H1 (cell line): ENCODE data around the gene SERGEF. TPM values are rescaled to one million over a fixed set of nuclear protein-coding genes. Genes with fewer than 3 reads are reported as not detected.

Experiments used
- CTCF ChIA-PET: fragments of 300-600 bp; sonication (Branson Sonifier 250); formaldehyde crosslinking; loops from one replicate; lab custom pipeline; 2021; ENCODE audit not compliant: partially characterized antibody; lab: Charles Lee
- POLR2A ChIA-PET: fragments of 300-600 bp; sonication (Branson Sonifier 250); formaldehyde crosslinking; loops from one replicate; lab custom pipeline; 2021; ENCODE audit warnings: inconsistent platforms; ENCODE audit not compliant: partially characterized antibody; lab: Charles Lee
- DNase-seq, 2 experiments: peaks; one replicate each; pipeline versions ENCODE4 v3.0.0 to v3.0.0-alpha.2; 2010 to 2022; ENCODE audit warnings: low spot score in 2 of 2, low read depth in 1 of 2, mixed read lengths in 1 of 2
- FAIRE-seq: peaks from 2 replicates; lab custom pipeline; 2011; peaks lifted over from hg19 to GRCh38; lab: Jason Lieb, UNC
- H2AFZ ChIP-seq: 2 replicates; pipeline ENCODE4 v1.8.1; 2012; ENCODE audit warnings: low read length, inconsistent platforms
- H2AK5ac ChIP-seq: 2 replicates; pipeline ENCODE4 v1.6.1; 2013; ENCODE audit warnings: low read depth, low read length
- H2BK120ac ChIP-seq: replicated peaks from 2 replicates; pipeline ENCODE3; 2013; ENCODE audit warnings: low read depth, low read length, inconsistent platforms
- H2BK12ac ChIP-seq: 2 replicates; pipeline ENCODE4 v1.6.1; 2013; ENCODE audit warnings: low read depth, low read length
- H2BK15ac ChIP-seq: 2 replicates; pipeline ENCODE4 v1.6.1; 2013; ENCODE audit warnings: low read length
- H2BK20ac ChIP-seq: 2 replicates; pipeline ENCODE4 v1.6.1; 2013; ENCODE audit warnings: low read length
- H2BK5ac ChIP-seq: 2 replicates; pipeline ENCODE4 v1.6.1; 2013; ENCODE audit warnings: low read depth, low read length
- H3K14ac ChIP-seq: 2 replicates; pipeline ENCODE4 v1.6.1; 2013; ENCODE audit warnings: inconsistent platforms; ENCODE audit not compliant: insufficient read length
- H3K18ac ChIP-seq: 2 replicates; pipeline ENCODE4 v1.6.1; 2013; ENCODE audit warnings: low read length; ENCODE audit errors: extremely low read depth
- H3K23ac ChIP-seq: 2 replicates; pipeline ENCODE4 v1.6.1; 2013; ENCODE audit warnings: inconsistent platforms; ENCODE audit not compliant: insufficient read length
- H3K23me2 ChIP-seq: 2 replicates; pipeline ENCODE4 v1.6.1; 2013; ENCODE audit warnings: low read depth, low read length
- H3K27ac ChIP-seq: 2 replicates; pipeline ENCODE4 v1.6.1; 2011; ENCODE audit warnings: low read depth, low read length, inconsistent platforms
- H3K27me3 ChIP-seq, 4 experiments: replicated peaks in 1 of 4; 1 replicate in 1 of 4; 2 replicates in 3 of 4; pipeline versions ENCODE4 v1.6.1 to v1.8.1; 2011 to 2013; ENCODE audit warnings: low read length in 3 of 4, mild to moderate bottlenecking in 3 of 4, inconsistent platforms in 2 of 4, mixed read lengths in 2 of 4, moderate library complexity in 1 of 4; ENCODE audit not compliant: control insufficient read depth in 3 of 4, insufficient read depth in 3 of 4; ENCODE audit errors: extremely low read depth in 1 of 4
- H3K36me3 ChIP-seq, 4 experiments: 2 replicates each; pipeline versions ENCODE4 v1.6.1 to v1.8.1; 2011 to 2013; ENCODE audit warnings: mild to moderate bottlenecking in 4 of 4, low read length in 3 of 4, moderate library complexity in 2 of 4, control low read depth in 1 of 4, inconsistent platforms in 1 of 4; ENCODE audit not compliant: insufficient read depth in 4 of 4, control insufficient read depth in 2 of 4
- H3K4ac ChIP-seq: replicated peaks from 2 replicates; pipeline ENCODE3; 2013; ENCODE audit warnings: low read length, low read depth, mixed read lengths, inconsistent platforms; ENCODE audit not compliant: insufficient read length
- H3K4me1 ChIP-seq, 4 experiments: replicated peaks in 1 of 4; 1 replicate in 1 of 4; 2 replicates in 3 of 4; pipeline versions ENCODE4 v1.6.1 to v1.8.1; 2011 to 2013; ENCODE audit warnings: low read length in 3 of 4, inconsistent platforms in 2 of 4, mixed read lengths in 1 of 4; ENCODE audit not compliant: insufficient read depth in 4 of 4, control insufficient read depth in 3 of 4
- H3K4me2 ChIP-seq, 2 experiments: 2 replicates each; pipeline versions ENCODE4 v1.6.1 to v1.8.1; 2011 to 2013; ENCODE audit warnings: low read depth in 2 of 2, low read length in 2 of 2, control low read depth in 1 of 2, inconsistent platforms in 1 of 2, mild to moderate bottlenecking in 1 of 2; ENCODE audit not compliant: insufficient read depth in 1 of 2
- H3K4me3 ChIP-seq, 4 experiments: fragments of 200-600, 300-600 bp in 1 of 4; sonication (generic), shearing (Covaris generic), sonication (Bioruptor Twin) in 1 of 4; 2 replicates each; pipeline versions ENCODE4 v1.5.1 to v1.8.1; 2011 to 2016; ENCODE audit warnings: low read length in 4 of 4, low read depth in 3 of 4, control low read depth in 2 of 4, inconsistent platforms in 2 of 4, mild to moderate bottlenecking in 2 of 4, mixed read lengths in 1 of 4, moderate library complexity in 1 of 4; ENCODE audit not compliant: insufficient read depth in 2 of 4; ENCODE audit errors: extremely low read depth in 1 of 4
- H3K56ac ChIP-seq: replicated peaks from 2 replicates; pipeline ENCODE3; 2013; ENCODE audit warnings: low read depth, mild to moderate bottlenecking, mixed read lengths, low read length, inconsistent platforms; ENCODE audit not compliant: insufficient read length
- H3K79me1 ChIP-seq: 2 replicates; pipeline ENCODE4 v1.6.1; 2013; ENCODE audit warnings: low read depth, low read length, control low read depth
- H3K79me2 ChIP-seq, 2 experiments: 2 replicates each; pipeline versions ENCODE4 v1.6.1 to v1.8.1; 2012 to 2013; ENCODE audit warnings: low read length in 2 of 2, mild to moderate bottlenecking in 2 of 2, inconsistent platforms in 1 of 2; ENCODE audit not compliant: insufficient read depth in 2 of 2, control insufficient read depth in 1 of 2
- H3K9ac ChIP-seq, 4 experiments: replicated peaks in 1 of 4; 1 replicate in 1 of 4; 2 replicates in 3 of 4; pipeline versions ENCODE4 v1.6.1 to v1.8.1; 2011 to 2013; ENCODE audit warnings: low read depth in 3 of 4, low read length in 3 of 4, control low read depth in 2 of 4, mild to moderate bottlenecking in 2 of 4, moderate library complexity in 2 of 4, inconsistent platforms in 1 of 4; ENCODE audit errors: extremely low read depth in 1 of 4
- H3K9me3 ChIP-seq, 2 experiments: 2 replicates each; pipeline versions ENCODE4 v1.6.1 to v1.8.1; 2012 to 2013; ENCODE audit warnings: mild to moderate bottlenecking in 2 of 2, moderate library complexity in 2 of 2, control low read depth in 1 of 2, inconsistent platforms in 1 of 2, low read depth in 1 of 2, low read length in 1 of 2, mixed read lengths in 1 of 2; ENCODE audit not compliant: insufficient read depth in 2 of 2
- H4K20me1 ChIP-seq, 2 experiments: replicated peaks in 1 of 2; 2 replicates each; pipeline versions ENCODE3 to v1.8.1; 2011 to 2013; ENCODE audit warnings: inconsistent platforms in 2 of 2, low read length in 2 of 2, mild to moderate bottlenecking in 1 of 2; ENCODE audit not compliant: insufficient read depth in 2 of 2, control insufficient read depth in 1 of 2
- H4K5ac ChIP-seq: 2 replicates; pipeline ENCODE4 v1.6.1; 2013; ENCODE audit warnings: low read length, low read depth, mixed read lengths, inconsistent platforms; ENCODE audit not compliant: insufficient read length
- H4K8ac ChIP-seq: 2 replicates; pipeline ENCODE4 v1.8.0; 2013; ENCODE audit warnings: mild to moderate bottlenecking, moderate library complexity, low read length, inconsistent platforms; ENCODE audit not compliant: insufficient read depth; ENCODE audit errors: extremely low read depth
- H4K91ac ChIP-seq: replicated peaks from 2 replicates; pipeline ENCODE3; 2013; ENCODE audit warnings: low read length, mixed read lengths, inconsistent platforms; ENCODE audit not compliant: insufficient read length
- ATF2 ChIP-seq: IDR thresholded peaks from 2 replicates; pipeline ENCODE4 v1.6.1; 2012; ENCODE audit warnings: low read length, inconsistent platforms
- EGR1 ChIP-seq: IDR thresholded peaks from 2 replicates; pipeline ENCODE4 v1.6.1; 2011; ENCODE audit warnings: low read depth, low read length, borderline replicate concordance
- MAFK ChIP-seq: IDR thresholded peaks from 2 replicates; pipeline ENCODE4 v1.6.1; 2012; ENCODE audit warnings: low read depth, mild to moderate bottlenecking, improper control_type of control experiment, low read length
- PHF8 ChIP-seq: fragments of 200-600 bp; sonication (generic); conservative IDR thresholded peaks from 2 replicates; pipeline ENCODE4 v1.7.1; 2012; ENCODE audit warnings: low read depth, mild to moderate bottlenecking, inconsistent platforms, low read length, moderate library complexity
- POLR2AphosphoS5 ChIP-seq: IDR thresholded peaks from 2 replicates; pipeline ENCODE4 v1.6.1; 2011; ENCODE audit warnings: low read depth, low read length
- WGBS, 2 experiments: shearing (Covaris generic) in 1 of 2; methylation state at CpG; one replicate each; pipeline versions ENCODE4 v1.1.6 to v1.1.7; 2013 to 2015; ENCODE audit warnings: low lambda C conversion rate in 2 of 2, mixed read lengths in 2 of 2, inconsistent platforms in 1 of 2, low coverage in 1 of 2, missing lambda C conversion rate in 1 of 2; ENCODE audit not compliant: insufficient replicate concordance in 2 of 2, insufficient coverage in 1 of 2, insufficient read length in 1 of 2; ENCODE audit errors: extremely low coverage in 1 of 2, missing lambda C conversion rate in 1 of 2; 5-methylcytosine and 5-hydroxymethylcytosine counted together
- polyA plus RNA-seq, 7 experiments: library from polyadenylated mRNA; depleted of rRNA in 3 of 7; stranded (reverse) in 5 of 7; unstranded in 2 of 7; fragments of >200 nt in 5 of 7; fragments of 200-250 nt in 2 of 7; gene quantifications; 1 replicate in 5 of 7; 2 replicates in 1 of 7; 4 replicates in 1 of 7; pipeline versions ENCODE4 v1.2.1 to v1.2.3, GENCODE V29; 2011 to 2013; ENCODE audit warnings: missing spikeins in 2 of 7, mixed read lengths in 2 of 7
- total RNA-seq: library from RNA; stranded (reverse); fragmentation: NEBNext Ultra II Directional; extraction: Animal tissue kit (Norgen Biotek cat#: 25700); gene quantifications from 2 replicates; pipeline ENCODE4 v1.2.1, GENCODE V29; 2021

The SERGEF gene
- total and polyA plus RNA-seq, 2 of the 8 experiments (the other 6 are each of a cell fraction or from before 2014, with no cell fraction given) = 16.6 to 28.8 TPM

DNA sequence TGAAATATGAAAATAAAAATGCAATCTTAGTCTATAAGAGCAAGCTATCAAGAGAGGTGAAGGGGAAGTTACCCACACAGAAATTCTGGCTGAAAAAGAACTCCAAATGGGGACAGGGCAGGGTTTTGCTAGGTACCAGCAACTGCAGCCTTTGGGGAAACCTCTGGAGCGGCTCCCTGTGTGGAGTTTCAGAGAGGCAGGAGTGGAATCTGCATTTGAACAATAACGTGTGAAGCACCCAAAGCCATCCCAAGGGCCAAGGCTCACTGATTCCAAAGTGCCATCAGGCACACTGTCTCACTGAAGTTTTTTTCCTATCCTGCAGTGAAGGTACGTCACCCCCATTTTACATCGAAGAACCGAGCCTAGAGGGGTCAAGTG is 190.5 kb downstream of the SERGEF start:
- no peak for DNase-seq
- FAIRE-seq = peak; percentile 13
- CTCF ChIA-PET = interaction anchor here (0.6 to 2.0 kb wide), 5 partner anchors 20 to 168 kb away, joined by 3 to 5 read pairs (median 4); no protein-coding TSS in a partner anchor

More for the DNA sequence above, 190.5 kb downstream of the SERGEF start:
- H2AK5ac ChIP-seq = no peak overlapping the region
- H3K9me3 ChIP-seq = no peaks in the 10 kb centered on the region
- H2BK12ac ChIP-seq = no peak overlapping the region
- no peak overlapping the region for H2BK5ac ChIP-seq
- H4K20me1 ChIP-seq = no peaks in the 10 kb centered on the region
- no peak overlapping the region for H2BK15ac ChIP-seq
- H3K4me2 ChIP-seq = no peak overlapping the region
- no peaks in the 10 kb centered on the region for H3K23me2 ChIP-seq
- H3K79me1 ChIP-seq = no peaks in the 10 kb centered on the region
- no peak overlapping the region for H2AFZ ChIP-seq
- 77% methylated on average over 5 of the region's 5 CpGs; no CpG with 5 or more reads in 1 of the 2 experiments for WGBS, 2 experiments
- H3K4ac ChIP-seq = no peak overlapping the region
- H3K27ac ChIP-seq = no peak overlapping the region
- H4K91ac ChIP-seq = no peak overlapping the region
- POLR2A ChIA-PET = no interaction called here
- no peak overlapping the region for H2BK20ac ChIP-seq
- H3K79me2 ChIP-seq = no peaks in the 10 kb centered on the region
- H3K36me3 ChIP-seq = no peaks in the 10 kb centered on the region
- H2BK120ac ChIP-seq = no peak overlapping the region
- no peaks in the 10 kb centered on the region for H3K27me3 ChIP-seq
- H3K18ac ChIP-seq = no peak overlapping the region
- TF ChIP-seq MAFK (no peak), ATF2 (no peak), POLR2AphosphoS5 (no peak), PHF8 (no peak), EGR1 (no peak)
- no peak overlapping the region for H3K56ac ChIP-seq
- no peak overlapping the region for H4K8ac ChIP-seq
- no peak overlapping the region for H3K23ac ChIP-seq
- no peak overlapping the region for H3K4me3 ChIP-seq
- H3K4me1 ChIP-seq = 0 out of 7 replicates have a peak, but pooled peaks cover 0 to 2% (median 0%) of the 10 kb centered on the region in 4 experiments
- no peak overlapping the region for H3K14ac ChIP-seq
- H4K5ac ChIP-seq = no peak overlapping the region
- H3K9ac ChIP-seq = no peak overlapping the region
